Activated CD4-positive, alpha-beta T cell treated with anti-CD3 and anti-CD28 coated beads for 4 hours (primary cell): ENCODE data around the gene TUBB6.

Experiments used
- DNase-seq, 2 donors: peaks; one replicate each; pipeline ENCODE4 v3.0.0-alpha.2; 2020

Gene TUBB6

DNA sequence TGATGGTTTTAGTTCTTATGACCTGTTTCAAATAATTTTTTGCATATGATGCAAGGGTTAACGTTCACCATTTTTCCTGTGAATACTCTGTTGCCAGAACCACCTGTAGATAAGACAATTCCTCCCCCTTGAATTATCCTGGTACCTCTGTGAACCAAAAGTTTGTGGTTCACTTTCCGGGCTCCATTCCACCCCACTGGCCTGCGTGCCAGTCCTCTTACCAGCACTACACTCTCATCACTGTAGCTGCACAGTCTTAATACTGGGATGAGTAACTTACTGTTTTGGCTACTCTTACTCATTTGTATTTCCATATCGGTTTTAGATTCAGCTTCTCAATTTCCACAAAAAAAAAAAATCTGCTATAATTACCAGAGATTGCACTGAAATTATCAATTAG lies 34.6 kb downstream of the TUBB6 start:
- no peak for DNase-seq

DNA sequence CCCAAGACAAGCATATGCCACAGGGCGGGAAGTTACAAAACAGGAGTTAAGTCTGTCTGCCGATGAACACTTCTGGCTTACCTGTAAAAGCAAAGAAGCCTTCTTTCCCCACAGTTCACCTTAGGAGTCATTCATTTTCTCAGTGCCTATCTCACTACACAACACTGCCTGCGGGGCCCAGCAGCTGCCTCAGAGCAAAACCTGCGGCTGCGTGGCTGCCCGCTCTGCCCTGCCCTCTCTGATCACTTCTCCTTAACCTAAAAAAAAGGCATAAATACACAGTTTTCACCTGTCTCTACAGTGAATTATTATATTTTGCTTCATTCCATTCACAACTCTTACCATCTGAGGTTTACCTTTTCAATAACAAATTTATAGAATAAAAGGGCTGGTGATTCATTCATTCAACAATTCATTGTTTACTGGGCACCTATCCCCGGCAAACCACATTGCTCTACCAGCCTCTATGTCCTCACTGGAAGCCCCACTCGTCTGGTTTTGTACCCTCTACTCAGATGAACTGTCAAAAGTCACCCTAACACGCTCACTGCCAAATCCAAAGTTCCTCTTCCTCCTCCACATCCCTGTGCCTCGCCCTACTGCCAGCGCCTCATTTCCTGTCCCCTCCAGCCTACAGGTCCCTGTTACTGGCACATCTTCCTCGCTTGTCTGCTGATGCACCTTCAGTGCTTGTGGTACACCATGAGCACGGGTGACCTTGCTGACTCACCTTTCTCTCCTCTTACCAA lies 37.6 kb downstream of the TUBB6 start:
- DNase-seq = no peak

DNA sequence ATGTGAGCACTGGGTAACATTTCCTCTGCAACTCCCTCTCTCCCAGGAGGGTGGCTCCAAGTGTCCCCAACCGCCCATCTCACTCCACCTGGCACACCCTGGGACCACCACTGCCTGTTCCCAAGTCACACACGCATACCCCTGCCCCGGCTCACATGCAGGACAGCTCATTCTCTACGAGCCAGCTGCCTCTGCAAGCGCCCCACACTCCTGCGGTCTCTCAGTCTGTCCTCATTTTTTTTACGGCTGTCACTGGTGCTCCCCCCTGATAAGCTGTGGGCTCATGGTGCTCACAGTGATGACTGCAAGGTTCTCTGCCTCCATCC lies 38.2 kb downstream of the TUBB6 start:
- DNase-seq = no peak

DNA sequence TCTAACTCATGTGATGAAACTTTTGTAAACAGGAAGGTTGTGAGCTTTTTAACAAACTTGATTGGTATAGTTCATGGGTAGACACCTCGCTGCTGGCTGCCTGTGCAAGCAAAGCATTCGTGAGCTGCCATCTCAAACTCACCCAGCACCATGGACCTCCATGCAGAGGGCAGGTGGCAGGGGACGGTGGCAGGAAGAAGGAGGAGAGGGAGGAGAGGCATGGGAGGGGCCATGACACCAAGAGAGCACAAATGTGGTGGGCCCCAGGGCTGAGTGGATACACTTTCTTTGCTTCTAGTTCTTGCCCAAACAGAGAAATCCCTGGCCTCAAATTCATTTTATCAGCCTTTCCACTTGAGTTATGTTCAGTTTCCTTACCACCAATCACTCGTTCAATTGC lies 39.9 kb downstream of the TUBB6 start:
- no peak for DNase-seq

DNA sequence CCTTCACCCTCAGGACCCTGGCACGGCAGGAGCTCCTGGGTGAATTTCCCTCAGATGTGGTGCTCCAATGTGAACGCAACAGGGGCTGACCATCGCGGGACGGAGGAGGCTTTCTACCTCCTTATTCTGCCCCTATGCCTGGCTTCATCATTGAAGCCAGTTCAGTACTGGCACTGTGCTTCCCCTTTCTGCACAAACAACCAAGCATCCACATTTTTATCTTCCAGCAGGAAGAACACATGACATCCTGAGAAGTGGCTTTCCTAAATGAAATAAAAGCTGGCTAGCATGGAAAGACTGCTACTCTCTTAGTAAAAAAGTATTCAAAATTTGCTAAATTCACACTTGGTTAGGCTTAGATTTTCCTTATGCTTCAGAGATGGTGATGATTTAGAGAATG lies 44.1 kb downstream of the TUBB6 start:
- DNase-seq = no peak

DNA sequence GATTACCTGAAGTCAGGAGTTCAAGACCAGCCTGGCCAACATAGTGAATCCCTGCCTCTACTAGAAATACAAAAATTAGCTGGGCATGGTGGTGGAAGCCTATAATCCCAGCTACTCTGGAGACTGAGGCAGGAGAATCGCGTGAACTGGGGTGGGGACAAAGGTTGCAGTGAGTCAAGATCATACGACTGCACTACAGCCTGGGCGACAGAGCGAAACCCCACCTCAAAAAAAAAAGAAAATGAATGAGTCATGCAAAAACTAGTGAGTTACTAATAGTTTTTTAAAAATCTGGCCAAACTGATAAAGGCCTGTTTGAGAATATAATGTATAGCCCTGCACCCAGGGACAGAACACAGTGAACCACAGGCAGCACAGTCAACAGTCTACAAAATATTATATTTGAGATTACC lies 51.5 kb downstream of the TUBB6 start:
- no peak for DNase-seq

DNA sequence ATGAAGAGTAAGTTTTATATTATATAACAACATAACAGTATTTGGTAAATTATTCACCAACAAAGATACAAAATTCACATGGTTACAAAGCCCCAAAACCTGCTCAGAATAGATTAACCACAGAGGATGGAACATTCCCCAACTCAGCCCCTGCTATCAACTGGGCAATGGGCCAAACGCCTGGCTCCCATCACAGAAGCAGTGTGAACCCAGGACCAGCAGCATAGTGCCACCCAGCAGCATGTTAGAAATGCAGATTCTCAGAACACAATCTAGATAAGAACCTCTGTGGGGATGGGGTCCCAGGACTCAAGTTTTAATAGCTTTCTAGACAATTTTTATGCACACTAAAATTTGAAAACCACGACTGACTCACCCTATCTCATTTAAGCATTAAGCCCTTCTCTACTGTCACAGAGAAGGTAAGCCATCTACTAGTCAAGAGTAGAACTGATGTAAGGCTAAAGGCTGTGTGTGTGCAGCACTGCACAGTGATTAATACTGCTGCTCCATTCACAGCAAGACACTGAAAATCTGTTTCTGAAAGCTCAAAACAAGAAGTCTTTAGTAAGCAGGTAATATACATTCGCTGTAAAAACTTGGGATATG lies 53.8 kb downstream of the TUBB6 start:
- DNase-seq = no peak

DNA sequence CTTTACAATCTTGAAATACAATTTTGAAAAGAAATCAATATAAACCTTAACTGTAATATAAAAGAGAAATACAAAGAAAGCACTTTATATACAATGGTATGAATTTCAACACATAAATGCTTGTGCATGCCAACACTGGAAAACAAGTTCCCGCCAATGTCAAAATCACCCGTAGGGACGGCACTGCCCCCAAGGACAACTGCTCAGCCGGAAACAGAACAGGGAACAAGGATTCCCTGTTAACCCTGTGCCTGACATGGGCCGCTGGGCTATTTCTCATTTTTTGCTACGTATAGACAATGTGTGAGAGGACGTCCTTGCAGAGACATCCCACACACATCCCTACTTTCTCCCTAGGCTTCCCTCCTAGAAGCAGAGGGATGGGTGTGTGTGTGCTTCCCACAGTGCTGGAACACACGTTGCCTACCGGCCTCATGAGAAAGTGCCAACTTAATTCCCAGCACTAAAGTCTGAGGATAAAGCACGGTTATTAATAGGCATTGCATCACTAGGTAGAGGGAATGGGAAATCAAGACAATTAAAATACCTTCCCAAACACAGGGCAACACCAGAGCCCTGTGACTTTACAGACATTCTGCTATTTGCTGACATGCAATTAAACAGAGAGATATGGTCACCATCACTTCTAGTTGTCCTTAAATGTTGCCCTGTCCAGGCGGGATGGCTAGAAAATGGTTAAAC lies 54.6 kb downstream of the TUBB6 start:
- no peak for DNase-seq

DNA sequence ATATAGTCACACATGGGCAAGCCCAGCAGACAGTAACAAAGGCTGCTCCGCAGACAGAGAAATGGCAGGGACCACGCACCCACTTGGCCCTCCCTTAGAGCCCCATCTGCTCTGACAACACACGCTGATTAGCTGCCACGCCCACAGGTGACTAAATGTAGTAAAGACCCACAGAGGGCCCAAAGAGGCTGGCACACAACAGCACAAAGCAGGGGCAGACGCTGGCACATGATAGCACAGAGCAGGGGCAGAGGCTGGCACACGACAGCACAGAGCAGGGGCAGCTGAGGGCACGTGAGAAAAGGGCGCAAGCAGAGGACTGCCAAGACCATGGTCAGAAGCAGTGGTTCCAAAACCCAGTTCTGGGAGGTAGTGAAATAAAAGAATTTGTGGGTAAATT lies 58.3 kb downstream of the TUBB6 start:
- DNase-seq = no peak

DNA sequence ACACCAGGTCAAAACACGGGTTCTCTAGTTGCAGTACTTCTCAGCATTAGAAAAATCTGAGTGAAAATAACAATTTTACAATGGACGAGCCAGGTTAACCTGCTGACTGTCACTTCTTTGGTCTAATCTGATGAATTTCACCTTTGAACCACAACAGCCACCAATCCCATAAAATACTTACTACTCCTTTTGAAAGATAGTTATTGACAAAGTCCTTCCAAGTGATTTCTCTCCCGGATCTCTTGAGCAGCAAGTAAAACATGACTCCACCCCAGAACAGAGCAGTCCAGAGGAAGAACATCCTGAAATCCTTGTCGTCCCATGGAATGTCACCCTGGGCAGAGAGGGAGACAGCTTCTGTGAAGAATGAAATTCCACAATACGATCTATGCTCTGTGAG lies 58.7 kb downstream of the TUBB6 start:
- no peak for DNase-seq

DNA sequence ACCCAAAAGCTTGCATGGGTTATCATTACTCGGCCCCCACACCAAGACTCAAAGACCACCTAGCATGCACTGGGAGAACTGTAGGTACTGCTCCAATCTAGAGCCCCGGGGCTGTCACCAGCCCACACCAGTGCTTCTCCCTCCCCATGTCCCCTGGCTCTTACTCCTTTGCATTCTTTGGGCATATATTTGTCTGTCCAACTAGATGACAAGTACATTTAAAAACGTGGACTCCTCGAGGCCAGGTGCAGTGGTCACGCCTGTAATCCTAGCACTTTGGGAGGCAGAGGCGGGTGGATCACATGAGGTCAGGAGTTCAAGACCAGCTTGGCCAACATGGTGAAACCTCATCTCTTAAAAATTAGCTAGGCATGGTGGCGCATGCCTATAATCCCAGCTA lies 61.2 kb downstream of the TUBB6 start:
- no peak for DNase-seq

DNA sequence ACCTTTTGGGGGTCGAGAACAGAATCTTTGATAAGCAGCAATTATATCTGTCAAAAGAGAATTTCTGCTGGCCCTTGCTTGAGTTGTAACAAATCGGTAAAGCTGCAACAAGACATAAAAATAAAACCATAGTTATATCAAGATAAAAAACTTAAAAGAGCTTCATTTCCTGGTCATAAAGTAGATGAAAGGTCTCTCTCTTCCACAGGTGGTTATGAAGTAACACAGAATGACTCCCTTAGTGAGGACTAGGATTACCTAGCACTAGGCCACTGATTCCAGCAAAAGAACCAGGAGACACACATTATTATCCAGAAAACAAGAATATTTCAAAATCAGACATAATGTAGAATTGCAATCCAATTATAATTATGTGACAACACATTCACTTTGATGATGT lies 63.5 kb downstream of the TUBB6 start:
- no peak for DNase-seq

DNA sequence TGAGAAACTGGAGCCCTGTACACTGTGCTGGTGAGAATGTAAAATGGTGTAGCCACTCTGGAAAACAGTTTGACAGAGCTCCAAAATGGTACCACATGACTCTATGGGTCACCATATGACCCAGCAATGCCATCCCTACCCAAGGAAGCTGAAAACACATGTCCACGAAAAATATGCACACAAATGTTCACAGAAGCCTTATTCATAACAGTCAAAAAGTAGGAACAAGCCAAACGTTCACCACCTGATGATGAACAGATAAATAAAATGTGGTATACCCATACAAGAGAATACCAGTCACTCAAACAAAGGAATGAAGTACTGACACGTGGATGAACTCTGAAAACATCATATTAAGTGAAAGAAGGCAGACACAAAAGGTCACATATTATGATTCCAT lies 64.4 kb downstream of the TUBB6 start:
- DNase-seq = no peak

DNA sequence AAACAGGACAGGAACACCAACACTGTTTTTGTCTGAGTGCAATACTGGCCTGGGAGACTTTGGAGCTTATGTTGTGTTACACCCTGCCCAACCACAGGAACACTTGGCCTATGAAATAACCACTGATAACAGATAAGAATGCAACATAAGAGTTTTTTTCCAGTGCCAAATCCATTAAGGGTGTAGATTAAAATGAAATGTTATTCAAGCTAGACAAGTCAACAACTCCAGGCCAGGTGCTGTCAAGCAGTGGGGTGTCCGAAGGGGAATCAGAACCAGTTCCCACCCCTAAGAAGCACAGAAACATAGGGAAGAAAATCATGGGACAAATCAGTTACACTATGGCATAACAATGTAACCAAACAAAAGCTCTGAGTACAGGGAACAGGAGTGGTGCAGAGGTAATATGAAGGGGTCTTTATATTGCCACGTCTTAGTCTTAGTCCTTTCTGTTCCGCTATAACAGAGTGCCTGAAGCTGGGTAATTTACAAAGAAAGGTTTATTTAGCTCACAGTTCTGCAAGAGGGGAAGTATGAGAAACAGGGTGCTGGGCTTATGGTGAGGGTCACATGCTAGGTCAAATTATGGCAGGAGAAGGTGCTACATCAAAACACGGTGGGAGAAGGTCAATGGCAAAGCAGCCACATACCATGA lies 65.2 kb downstream of the TUBB6 start:
- DNase-seq = no peak

DNA sequence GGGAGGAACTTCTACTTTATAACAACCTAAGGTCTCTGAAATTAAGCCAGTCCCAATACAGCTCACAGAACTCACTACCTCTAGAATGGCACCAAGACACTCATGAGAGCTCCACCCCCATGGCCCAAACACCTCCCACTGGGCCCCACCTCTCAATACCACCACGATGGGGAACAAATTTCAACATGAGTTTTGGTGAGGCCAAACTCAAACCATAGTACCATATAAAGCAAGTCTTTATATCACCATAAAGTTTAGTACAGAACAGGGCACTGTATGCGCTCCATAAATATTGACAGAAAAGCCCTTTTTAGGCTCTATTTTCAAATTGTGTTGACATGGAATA lies 65.7 kb downstream of the TUBB6 start:
- DNase-seq = no peak

DNA sequence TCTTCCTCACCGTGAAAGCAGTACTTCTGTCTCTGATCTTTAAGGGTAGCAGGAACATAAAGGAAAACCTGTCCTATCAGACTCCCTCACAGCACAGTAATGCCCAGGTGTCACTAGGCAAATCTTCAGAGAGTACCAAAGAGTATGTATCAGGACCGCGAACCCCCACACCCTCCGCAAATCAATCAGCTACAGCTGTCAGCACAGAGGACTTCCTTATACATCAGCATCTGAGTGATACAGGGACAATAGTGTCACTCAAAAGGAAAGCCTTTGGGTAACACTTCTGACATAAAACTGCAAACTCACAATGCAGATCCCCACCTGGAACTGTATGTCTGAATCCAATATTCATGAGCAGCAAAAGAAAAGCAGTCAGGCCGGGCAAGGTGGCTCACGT lies 66.4 kb downstream of the TUBB6 start:
- DNase-seq = no peak
